Neural progenitor cell (in vitro differentiated cells): ENCODE measurements around the gene PLA2G1B. TPM values are rescaled to one million over a fixed set of nuclear protein-coding genes. Genes with fewer than 3 reads are reported as not detected.

Experiments
- DNase-seq: peaks from one replicate; pipeline ENCODE4 v3.0.0-alpha.2; 2016; ENCODE audit warnings: low spot score
- H2AFZ ChIP-seq: fragments of 200-600 bp; sonication (generic); replicated peaks from 2 replicates; pipeline ENCODE4 v1.6.1; 2016; ENCODE audit warnings: antibody characterized with exemption
- H3F3A ChIP-seq: fragments of 200-600 bp; sonication (generic); 2 replicates; pipeline ENCODE4 v1.6.1; 2016; ENCODE audit warnings: antibody characterized with exemption, low read depth
- H3K27ac ChIP-seq: fragments of 200-600 bp; sonication (generic); 2 replicates; pipeline ENCODE4 v1.5.1; 2016; ENCODE audit warnings: mild to moderate bottlenecking
- H3K27me3 ChIP-seq: fragments of 200-600 bp; sonication (generic); 2 replicates; pipeline ENCODE4 v1.6.1; 2016; ENCODE audit warnings: mild to moderate bottlenecking, moderate library complexity
- H3K36me3 ChIP-seq: fragments of 200-600 bp; sonication (generic); 2 replicates; pipeline ENCODE4 v1.5.1; 2016
- H3K4me1 ChIP-seq: fragments of 200-600 bp; sonication (generic); 2 replicates; pipeline ENCODE4 v1.6.1; 2016; ENCODE audit warnings: mixed run types
- H3K4me2 ChIP-seq: fragments of 200-600 bp; sonication (generic); 2 replicates; pipeline ENCODE4 v1.6.1; 2016
- H3K4me3 ChIP-seq: fragments of 200-600 bp; sonication (generic); 2 replicates; pipeline ENCODE4 v1.5.1; 2016
- H3K79me2 ChIP-seq: fragments of 200-600 bp; sonication (generic); 2 replicates; pipeline ENCODE4 v1.6.1; 2016; ENCODE audit warnings: low read depth
- H3K9ac ChIP-seq: fragments of 200-600 bp; sonication (generic); 2 replicates; pipeline ENCODE4 v1.6.1; 2016
- H3K9me3 ChIP-seq: fragments of 200-600 bp; sonication (generic); 2 replicates; pipeline ENCODE4 v1.5.1; 2016; ENCODE audit warnings: low read depth
- H4K20me1 ChIP-seq: fragments of 200-600 bp; sonication (generic); 2 replicates; pipeline ENCODE4 v1.6.1; 2016; ENCODE audit warnings: low read depth
- H3K27ac Mint-ChIP-seq: 3 replicates; pipeline ENCODE4 v1.8.0; 2021; ENCODE audit warnings: mixed read lengths
- H3K27me3 Mint-ChIP-seq: 2 replicates; pipeline ENCODE4 v1.8.0; 2022; ENCODE audit warnings: low read depth, mild to moderate bottlenecking, inconsistent platforms, moderate library complexity, mixed read lengths; ENCODE audit not compliant: insufficient read depth
- H3K36me3 Mint-ChIP-seq: 3 replicates; pipeline ENCODE4 v1.8.0; 2021; ENCODE audit warnings: mixed read lengths
- H3K4me1 Mint-ChIP-seq: 3 replicates; pipeline ENCODE4 v1.8.0; 2021; ENCODE audit warnings: mixed read lengths
- H3K4me3 Mint-ChIP-seq: 3 replicates; pipeline ENCODE4 v1.8.0; 2021; ENCODE audit warnings: mild to moderate bottlenecking, moderate library complexity, mixed read lengths
- H3K9me3 Mint-ChIP-seq: 3 replicates; pipeline ENCODE4 v1.8.0; 2020; ENCODE audit warnings: mixed read lengths
- EZH2 ChIP-seq: fragments of 200-600 bp; sonication (generic); IDR thresholded peaks from 2 replicates; pipeline ENCODE4 v1.6.1; 2017; ENCODE audit warnings: antibody characterized with exemption, mild to moderate bottlenecking, moderate library complexity
- EZH2phosphoT487 ChIP-seq: fragments of 200-600 bp; sonication (generic); IDR thresholded peaks from 2 replicates; pipeline ENCODE4 v1.6.1; 2017; ENCODE audit warnings: antibody characterized with exemption
- total RNA-seq: library from RNA; depleted of rRNA; stranded (reverse); fragments of >200 nt; gene quantifications from 2 replicates; pipeline ENCODE4 v1.2.3, GENCODE V29; 2015; ENCODE audit warnings: low replicate concordance
- TF ChIP-seq, protein P1 (sequence below): fragments of 200-600 bp; sonication (generic); IDR thresholded peaks from 2 replicates; pipeline ENCODE4 v1.5.1; 2017; ENCODE audit warnings: antibody characterized with exemption, mild to moderate bottlenecking

Gene PLA2G1B
- total RNA-seq, 1 donor from 2014 or later = not detected

GRCh38 chr12:120350576-120351350 is 23.2 kb upstream of the PLA2G1B start:
- H3K4me1 Mint-ChIP-seq = no peaks in the 10 kb centered on the region
- Histone ChIP-seq H3K9me3 (no peaks in the 10 kb centered on the region), H3F3A (peaks cover 12% of the 10 kb centered on the region), H3K4me3 (no peak overlapping the region), H3K27me3 (no peaks in the 10 kb centered on the region), H3K36me3 (peaks cover 17% of the 10 kb centered on the region), H3K4me1 (no peaks in the 10 kb centered on the region), H4K20me1 (peaks cover 23% of the 10 kb centered on the region), H3K79me2 (peaks cover 11% of the 10 kb centered on the region), H3K9ac (no peak overlapping the region), H3K4me2 (no peak overlapping the region), H2AFZ (no peak overlapping the region), H3K27ac (no peak overlapping the region)
- peaks cover 8% of the 10 kb centered on the region for H3K27me3 Mint-ChIP-seq
- H3K27ac Mint-ChIP-seq = no peak overlapping the region
- no peaks in the 10 kb centered on the region for H3K9me3 Mint-ChIP-seq
- DNase-seq = no peak
- H3K4me3 Mint-ChIP-seq = no peak overlapping the region
- H3K36me3 Mint-ChIP-seq = peaks cover 33% of the 10 kb centered on the region
- TF ChIP-seq EZH2phosphoT487 = no peak
- no peak for TF ChIP-seq EZH2
- TF ChIP-seq, protein P1, sequence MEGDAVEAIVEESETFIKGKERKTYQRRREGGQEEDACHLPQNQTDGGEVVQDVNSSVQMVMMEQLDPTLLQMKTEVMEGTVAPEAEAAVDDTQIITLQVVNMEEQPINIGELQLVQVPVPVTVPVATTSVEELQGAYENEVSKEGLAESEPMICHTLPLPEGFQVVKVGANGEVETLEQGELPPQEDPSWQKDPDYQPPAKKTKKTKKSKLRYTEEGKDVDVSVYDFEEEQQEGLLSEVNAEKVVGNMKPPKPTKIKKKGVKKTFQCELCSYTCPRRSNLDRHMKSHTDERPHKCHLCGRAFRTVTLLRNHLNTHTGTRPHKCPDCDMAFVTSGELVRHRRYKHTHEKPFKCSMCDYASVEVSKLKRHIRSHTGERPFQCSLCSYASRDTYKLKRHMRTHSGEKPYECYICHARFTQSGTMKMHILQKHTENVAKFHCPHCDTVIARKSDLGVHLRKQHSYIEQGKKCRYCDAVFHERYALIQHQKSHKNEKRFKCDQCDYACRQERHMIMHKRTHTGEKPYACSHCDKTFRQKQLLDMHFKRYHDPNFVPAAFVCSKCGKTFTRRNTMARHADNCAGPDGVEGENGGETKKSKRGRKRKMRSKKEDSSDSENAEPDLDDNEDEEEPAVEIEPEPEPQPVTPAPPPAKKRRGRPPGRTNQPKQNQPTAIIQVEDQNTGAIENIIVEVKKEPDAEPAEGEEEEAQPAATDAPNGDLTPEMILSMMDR = no peak

DNA sequence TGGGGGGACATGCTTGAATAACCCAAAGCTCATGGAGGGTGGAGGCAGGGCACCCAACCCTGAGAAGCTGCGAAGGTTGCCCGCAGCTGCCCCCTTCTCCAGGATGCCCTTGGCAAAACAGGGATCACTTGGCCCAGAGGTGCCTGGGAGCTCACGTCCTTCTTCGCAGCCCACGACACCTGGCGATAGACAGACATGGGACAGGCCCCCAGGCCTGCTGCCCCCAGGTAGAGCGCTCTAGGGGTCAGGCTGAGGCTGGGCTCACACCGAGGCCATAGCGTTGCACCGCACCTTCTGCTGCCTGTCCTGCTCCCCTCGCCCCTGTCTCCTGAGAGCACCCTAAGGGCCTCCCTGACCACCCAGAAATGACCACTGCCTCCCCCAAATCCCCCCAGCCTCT is 20.2 kb upstream of the PLA2G1B start:
- Mint-ChIP-seq H3K4me1 (peaks cover 8% of the 10 kb centered on the region), H3K27me3 (peaks cover 10% of the 10 kb centered on the region), H3K9me3 (no peaks in the 10 kb centered on the region), H3K4me3 (no peak overlapping the region), H3K36me3 (peaks cover 27% of the 10 kb centered on the region), H3K27ac (no peak overlapping the region)
- no peak overlapping the region for H3K4me2 ChIP-seq
- H3K9ac ChIP-seq = no peak overlapping the region
- H4K20me1 ChIP-seq = peaks cover 13% of the 10 kb centered on the region
- H3F3A ChIP-seq = peaks cover 13% of the 10 kb centered on the region
- no peak overlapping the region for H3K27ac ChIP-seq
- no peaks in the 10 kb centered on the region for H3K9me3 ChIP-seq
- no peak for DNase-seq
- H3K79me2 ChIP-seq = no peaks in the 10 kb centered on the region
- H3K4me3 ChIP-seq = no peak overlapping the region
- TF ChIP-seq EZH2phosphoT487 (no peak), EZH2 (no peak)
- TF ChIP-seq, protein P1 = no peak
- H3K4me1 ChIP-seq = no peaks in the 10 kb centered on the region
- no peaks in the 10 kb centered on the region for H3K36me3 ChIP-seq
- no peak overlapping the region for H2AFZ ChIP-seq
- H3K27me3 ChIP-seq = no peaks in the 10 kb centered on the region

- TF ChIP-seq, protein P1 = no peak
- TF ChIP-seq EZH2phosphoT487 = no peak
- no peak for TF ChIP-seq EZH2
- Mint-ChIP-seq H3K4me3 (no peak overlapping the region), H3K27ac (no peak overlapping the region), H3K36me3 (peaks cover 21% of the 10 kb centered on the region), H3K9me3 (no peaks in the 10 kb centered on the region), H3K27me3 (peaks cover 10% of the 10 kb centered on the region), H3K4me1 (peaks cover 13% of the 10 kb centered on the region)
- no peaks in the 10 kb centered on the region for H3K9me3 ChIP-seq
- H2AFZ ChIP-seq = no peak overlapping the region
- H3K27me3 ChIP-seq = no peaks in the 10 kb centered on the region
- no peak overlapping the region for H3K9ac ChIP-seq
- DNase-seq = no peak
- H3K27ac ChIP-seq = no peak overlapping the region
- no peaks in the 10 kb centered on the region for H3K36me3 ChIP-seq
- H3K79me2 ChIP-seq = no peaks in the 10 kb centered on the region
- H3K4me1 ChIP-seq = no peaks in the 10 kb centered on the region
- no peak overlapping the region for H3K4me3 ChIP-seq
- peaks cover 18% of the 10 kb centered on the region for H3F3A ChIP-seq
- H4K20me1 ChIP-seq = peaks cover 13% of the 10 kb centered on the region
- H3K4me2 ChIP-seq = no peak overlapping the region
Observed at GRCh38 chr12:120346681-120347080, 19.1 kb upstream of the PLA2G1B start.
